Spinal cord (tissue), 10 donors: ENCODE data around the gene HAPLN2. TPM values are rescaled to one million over a fixed set of nuclear protein-coding genes. Genes with fewer than 3 reads are reported as not detected.

ENCODE experiments used
- DNase-seq, 6 donors: peaks; one replicate each; pipeline versions ENCODE4 v3.0.0 to v3.0.0-alpha.2; 2013 to 2015; ENCODE audit warnings: low spot score in 6 of 6, low read depth in 4 of 6
- H3K27ac ChIP-seq: one replicate; pipeline ENCODE4 v1.5.1; 2013; ENCODE audit warnings: low read depth, low read length, control low read depth
- H3K27me3 ChIP-seq: one replicate; pipeline ENCODE4 v1.6.1; 2013; ENCODE audit warnings: low read length; ENCODE audit not compliant: control insufficient read depth, insufficient read depth
- H3K36me3 ChIP-seq: one replicate; pipeline ENCODE4 v1.6.1; 2013; ENCODE audit warnings: low read length; ENCODE audit not compliant: control insufficient read depth, insufficient read depth
- H3K4me1 ChIP-seq: one replicate; pipeline ENCODE4 v1.6.1; 2013; ENCODE audit warnings: low read length; ENCODE audit not compliant: control insufficient read depth, insufficient read depth
- H3K4me3 ChIP-seq: one replicate; pipeline ENCODE4 v1.5.1; 2013; ENCODE audit warnings: low read depth, low read length, control low read depth
- H3K9me3 ChIP-seq: one replicate; pipeline ENCODE4 v1.6.1; 2013; ENCODE audit warnings: low read length; ENCODE audit not compliant: control insufficient read depth, insufficient read depth
- WGBS: methylation state at CpG from one replicate; pipeline ENCODE4 v1.1.5; 2013; ENCODE audit warnings: missing lambda C conversion rate; ENCODE audit not compliant: insufficient coverage; 5-methylcytosine and 5-hydroxymethylcytosine counted together
- polyA plus RNA-seq, 2 donors: library from polyadenylated mRNA; unstranded; fragments of 120-200 nt; gene quantifications; one replicate each; pipeline ENCODE4 v1.2.1, GENCODE V29; 2013; ENCODE audit not compliant: insufficient read length in 2 of 2
- total RNA-seq, 2 donors: library from RNA; depleted of rRNA in 1 of 2; stranded (reverse); fragments of 120-200 nt in 1 of 2; fragments of >200 nt in 1 of 2; gene quantifications; one replicate each; pipeline versions ENCODE4 v1.2.3 to v1.2.4, GENCODE V29; 2013 to 2014
- donor health status: healthy.

Gene HAPLN2
- total and polyA plus RNA-seq, 4 donors: 7.3 to 38.8 (median 23.6) TPM

DNA sequence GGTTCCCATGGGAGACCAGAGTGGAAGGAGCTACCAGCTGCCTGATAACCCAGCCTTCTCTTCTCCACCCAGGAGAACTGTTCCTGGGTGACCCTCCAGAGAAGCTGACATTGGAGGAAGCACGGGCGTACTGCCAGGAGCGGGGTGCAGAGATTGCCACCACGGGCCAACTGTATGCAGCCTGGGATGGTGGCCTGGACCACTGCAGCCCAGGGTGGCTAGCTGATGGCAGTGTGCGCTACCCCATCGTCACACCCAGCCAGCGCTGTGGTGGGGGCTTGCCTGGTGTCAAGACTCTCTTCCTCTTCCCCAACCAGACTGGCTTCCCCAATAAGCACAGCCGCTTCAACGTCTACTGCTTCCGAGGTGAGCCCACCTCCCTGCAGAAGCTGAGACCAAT is 29.3 kb downstream of the HAPLN2 start:
- Histone ChIP-seq H3K4me3 (no peak overlapping the region), H3K27me3 (peaks cover 9% of the 10 kb centered on the region), H3K27ac (no peak overlapping the region), H3K9me3 (no peaks in the 10 kb centered on the region), H3K4me1 (peaks cover 79% of the 10 kb centered on the region), H3K36me3 (peaks cover 76% of the 10 kb centered on the region)
- no peak for DNase-seq
- WGBS: 84% methylated on average over 10 of the region's 10 CpGs

DNA sequence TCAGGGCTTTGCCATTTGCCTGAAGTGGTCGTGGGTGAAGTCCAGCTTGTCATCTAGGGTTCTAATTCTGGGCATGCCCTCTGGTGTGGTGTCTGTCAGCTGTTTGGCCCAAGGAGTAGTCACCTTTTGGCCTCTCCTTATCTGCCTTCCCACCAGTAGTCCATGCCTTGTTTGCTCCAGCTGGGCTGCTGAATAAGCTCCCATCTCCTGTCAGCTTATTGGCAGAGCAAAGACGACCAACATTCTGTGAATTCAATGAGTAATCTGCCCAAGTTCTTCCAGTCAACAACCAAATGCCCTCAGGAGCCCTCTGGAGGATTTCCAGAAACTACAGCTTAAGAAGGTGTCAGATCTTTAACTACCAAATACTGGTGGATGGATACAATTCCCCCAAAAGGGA is 29.7 kb downstream of the HAPLN2 start:
- Histone ChIP-seq H3K4me1 (peaks cover 75% of the 10 kb centered on the region), H3K27me3 (peaks cover 9% of the 10 kb centered on the region), H3K4me3 (no peak overlapping the region), H3K36me3 (peaks cover 80% of the 10 kb centered on the region), H3K9me3 (no peaks in the 10 kb centered on the region), H3K27ac (no peak overlapping the region)
- WGBS: 42% methylated on average over 2 of the region's 2 CpGs
- DNase-seq: no peak

DNA sequence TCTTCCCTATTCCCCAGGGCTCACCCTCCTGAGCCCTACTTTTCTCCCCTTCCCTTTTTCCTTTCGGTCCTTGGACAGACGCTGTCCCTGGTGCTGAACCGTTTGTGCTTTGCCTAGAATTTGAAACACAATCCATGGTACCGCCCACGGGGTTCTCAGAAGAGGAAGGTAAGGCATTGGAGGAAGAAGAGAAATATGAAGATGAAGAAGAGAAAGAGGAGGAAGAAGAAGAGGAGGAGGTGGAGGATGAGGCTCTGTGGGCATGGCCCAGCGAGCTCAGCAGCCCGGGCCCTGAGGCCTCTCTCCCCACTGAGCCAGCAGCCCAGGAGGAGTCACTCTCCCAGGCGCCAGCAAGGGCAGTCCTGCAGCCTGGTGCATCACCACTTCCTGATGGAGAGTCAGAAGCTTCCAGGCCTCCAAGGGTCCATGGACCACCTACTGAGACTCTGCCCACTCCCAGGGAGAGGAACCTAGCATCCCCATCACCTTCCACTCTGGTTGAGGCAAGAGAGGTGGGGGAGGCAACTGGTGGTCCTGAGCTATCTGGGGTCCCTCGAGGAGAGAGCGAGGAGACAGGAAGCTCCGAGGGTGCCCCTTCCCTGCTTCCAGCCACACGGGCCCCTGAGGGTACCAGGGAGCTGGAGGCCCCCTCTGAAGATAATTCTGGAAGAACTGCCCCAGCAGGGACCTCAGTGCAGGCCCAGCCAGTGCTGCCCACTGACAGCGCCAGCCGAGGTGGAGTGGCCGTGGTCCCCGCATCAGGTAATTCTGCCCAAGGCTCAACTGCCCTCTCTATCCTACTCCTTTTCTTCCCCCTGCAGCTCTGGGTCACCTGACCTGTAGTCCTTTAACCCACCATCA is 33.1 kb downstream of the HAPLN2 start:
- 57% methylated on average over 14 of the region's 16 CpGs for WGBS
- Histone ChIP-seq H3K27me3 (peaks cover 5% of the 10 kb centered on the region), H3K4me3 (no peak overlapping the region), H3K4me1 (peaks cover 77% of the 10 kb centered on the region), H3K36me3 (peaks cover 77% of the 10 kb centered on the region), H3K9me3 (no peaks in the 10 kb centered on the region), H3K27ac (no peak overlapping the region)
- peak in 1 of 6 donors; percentile 64 for DNase-seq

DNA sequence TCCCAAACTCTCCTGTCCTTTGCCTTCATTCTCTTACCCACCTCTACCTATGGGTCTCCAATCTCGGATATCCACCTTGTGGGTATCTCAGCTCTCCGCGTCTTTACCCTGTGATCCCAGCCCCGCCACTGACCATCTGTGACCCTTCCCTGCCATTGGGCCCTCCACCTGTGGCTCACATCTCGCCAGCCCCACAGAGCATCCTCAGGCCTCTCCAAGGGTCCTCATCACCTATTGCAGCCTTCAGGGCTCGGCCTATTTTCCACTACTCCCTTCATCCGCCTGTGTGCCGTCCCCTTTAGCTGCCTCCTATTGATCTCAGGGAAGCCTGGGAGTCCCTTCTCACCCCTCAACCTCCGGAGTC is 33.8 kb downstream of the HAPLN2 start:
- H3K9me3 ChIP-seq: no peaks in the 10 kb centered on the region
- DNase-seq: no peak
- H3K4me3 ChIP-seq: no peak overlapping the region
- H3K27ac ChIP-seq: no peak overlapping the region
- peaks cover 5% of the 10 kb centered on the region for H3K27me3 ChIP-seq
- peaks cover 77% of the 10 kb centered on the region for H3K4me1 ChIP-seq
- 69% methylated on average over 8 of the region's 9 CpGs for WGBS
- H3K36me3 ChIP-seq: peaks cover 77% of the 10 kb centered on the region

DNA sequence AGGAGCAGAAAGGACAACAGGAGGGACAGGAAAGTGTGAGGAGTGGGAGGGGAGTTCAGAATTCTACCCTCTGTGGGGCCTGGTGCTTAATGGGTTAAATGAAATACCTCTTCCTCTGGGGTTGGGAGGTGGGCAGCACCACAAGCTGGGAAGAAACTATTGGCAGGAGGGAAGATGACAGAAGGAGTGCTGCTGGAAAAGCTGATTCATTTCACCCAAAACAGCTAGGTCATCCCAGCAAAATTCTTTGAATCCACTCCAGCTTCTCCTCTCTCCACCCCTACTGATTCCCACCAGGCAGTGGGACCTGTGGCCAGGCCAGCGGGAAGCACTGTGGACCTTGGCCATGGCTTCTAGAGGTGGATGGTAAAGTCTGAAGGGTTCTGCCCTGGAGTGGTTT is 35.5 kb downstream of the HAPLN2 start:
- peaks cover 5% of the 10 kb centered on the region for H3K27me3 ChIP-seq

DNA sequence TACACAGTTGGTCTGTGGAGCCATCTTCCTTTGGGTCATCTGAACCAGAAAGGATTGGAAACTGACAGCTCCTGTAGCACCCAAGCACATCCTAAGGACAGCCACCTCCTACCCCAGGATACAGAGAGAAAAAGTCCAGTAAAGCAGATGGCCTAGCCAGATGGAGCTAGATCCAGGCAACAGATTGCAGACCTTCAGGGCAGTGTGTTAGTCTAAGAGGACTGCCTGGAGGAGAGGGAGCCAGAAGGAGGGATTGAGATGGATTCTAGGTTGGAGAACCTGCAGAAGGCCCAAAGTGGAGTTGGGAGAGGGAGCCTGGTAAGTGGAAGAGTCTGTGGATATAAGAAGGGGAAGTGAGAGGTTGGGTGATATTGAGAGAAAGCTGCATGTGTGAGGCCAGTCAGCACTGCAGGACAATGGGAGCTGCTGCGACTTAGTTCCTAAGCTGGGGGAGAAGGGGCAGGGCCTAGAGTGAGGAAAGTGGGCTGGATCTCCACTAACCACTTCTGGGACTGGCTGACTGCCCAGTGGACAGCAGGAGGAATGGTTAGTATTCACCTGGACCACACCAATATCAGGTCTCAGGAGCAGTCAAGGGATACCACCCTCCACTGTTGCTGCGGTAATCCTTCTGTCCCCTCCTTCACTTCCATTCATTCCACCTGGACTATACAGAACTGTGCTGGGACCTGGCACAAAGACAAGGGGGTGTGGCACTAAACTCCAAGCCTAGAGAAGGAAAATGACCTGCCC is 36.1 kb downstream of the HAPLN2 start:
- no peak for DNase-seq
- Histone ChIP-seq H3K9me3 (no peaks in the 10 kb centered on the region), H3K27ac (peak overlapping the region; percentile 37), H3K27me3 (peaks cover 5% of the 10 kb centered on the region), H3K4me1 (peaks cover 91% of the 10 kb centered on the region), H3K4me3 (no peak overlapping the region), H3K36me3 (peaks cover 76% of the 10 kb centered on the region)
- WGBS: 59% methylated on average over 2 of the region's 2 CpGs

More for the DNA sequence above, 35.5 kb downstream of the HAPLN2 start:
- Histone ChIP-seq H3K4me1 (peaks cover 85% of the 10 kb centered on the region), H3K4me3 (no peak overlapping the region), H3K9me3 (no peaks in the 10 kb centered on the region), H3K36me3 (peaks cover 78% of the 10 kb centered on the region), H3K27ac (no peak overlapping the region)
- DNase-seq: no peak
- no CpG with 5 or more reads among the region's 1 CpG for WGBS

DNA sequence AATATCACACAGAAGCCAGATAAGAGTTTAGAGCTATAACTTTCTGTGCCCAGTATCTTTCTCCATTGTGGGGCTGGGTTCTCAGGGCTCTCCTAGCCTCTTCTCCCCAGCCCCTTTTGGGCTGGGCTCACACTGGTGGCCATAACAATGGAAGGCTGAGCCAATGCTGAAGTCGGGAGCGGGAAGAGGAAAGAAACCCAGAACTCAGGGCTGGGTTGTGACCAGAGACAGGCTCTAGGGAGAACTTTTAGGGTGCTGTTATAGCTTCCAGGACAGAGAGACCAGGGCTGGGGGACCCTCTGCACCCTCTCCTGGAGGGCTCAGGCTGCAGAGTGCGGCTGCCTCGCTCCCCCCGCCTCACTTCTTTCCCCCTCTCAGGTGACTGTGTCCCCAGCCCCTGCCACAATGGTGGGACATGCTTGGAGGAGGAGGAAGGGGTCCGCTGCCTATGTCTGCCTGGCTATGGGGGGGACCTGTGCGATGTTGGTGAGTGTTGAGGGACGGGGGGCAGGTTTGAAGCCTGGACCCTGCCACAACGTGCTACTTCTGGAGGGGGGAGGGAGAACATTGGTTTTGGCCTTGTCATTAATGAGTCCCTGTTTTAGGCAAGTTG is 36.8 kb downstream of the HAPLN2 start:
- H3K4me3 ChIP-seq: no peak overlapping the region
- peaks cover 94% of the 10 kb centered on the region for H3K4me1 ChIP-seq
- DNase-seq: no peak
- no peaks in the 10 kb centered on the region for H3K9me3 ChIP-seq
- WGBS: 51% methylated on average over 3 of the region's 9 CpGs
- peaks cover 5% of the 10 kb centered on the region for H3K27me3 ChIP-seq
- peaks cover 75% of the 10 kb centered on the region for H3K36me3 ChIP-seq
- H3K27ac ChIP-seq: peak overlapping the region; percentile 76

DNA sequence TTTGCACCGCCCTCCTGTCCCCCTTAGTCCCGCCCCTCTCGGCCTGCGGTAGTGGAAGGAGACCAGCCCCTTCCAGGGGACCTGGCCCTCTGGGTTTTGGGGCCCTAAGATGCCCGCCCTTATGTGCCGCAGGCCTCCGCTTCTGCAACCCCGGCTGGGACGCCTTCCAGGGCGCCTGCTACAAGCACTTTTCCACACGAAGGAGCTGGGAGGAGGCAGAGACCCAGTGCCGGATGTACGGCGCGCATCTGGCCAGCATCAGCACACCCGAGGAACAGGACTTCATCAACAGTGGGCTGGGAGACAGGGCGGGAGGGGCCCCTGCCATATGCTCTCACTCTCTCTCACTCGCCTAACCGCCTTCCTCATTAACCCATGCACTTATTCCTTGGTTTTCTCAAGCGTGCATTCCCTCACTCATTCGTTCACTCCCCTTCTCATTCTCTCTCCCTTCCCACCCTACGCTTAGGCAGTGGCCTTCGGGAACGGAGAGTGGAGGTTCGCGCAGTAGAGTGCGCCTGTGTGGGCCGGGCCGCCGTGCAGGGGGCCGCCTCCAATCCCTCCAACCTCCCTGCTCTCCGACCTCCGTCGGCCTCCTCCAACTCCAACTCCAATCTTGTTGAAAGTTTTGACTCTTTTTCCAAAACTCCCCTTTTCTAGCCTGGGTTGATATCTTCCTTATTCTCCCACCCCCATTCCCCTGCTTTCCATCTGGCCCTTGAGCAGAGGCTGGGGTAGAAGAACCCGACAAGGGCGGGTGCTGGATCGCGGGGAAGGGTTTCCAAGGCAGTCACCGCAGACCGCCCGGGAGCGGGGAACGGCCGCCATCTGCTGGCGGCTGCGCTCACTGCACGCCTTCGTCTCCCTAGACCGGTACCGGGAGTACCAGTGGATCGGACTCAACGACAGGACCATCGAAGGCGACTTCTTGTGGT is 37.9 kb downstream of the HAPLN2 start:
- H3K36me3 ChIP-seq: peaks cover 68% of the 10 kb centered on the region
- peak in 2 of 6 donors; percentile 88 to 89 for DNase-seq
- peak overlapping the region; percentile 76 for H3K27ac ChIP-seq
- peak overlapping the region; percentile 28 for H3K4me3 ChIP-seq
- H3K4me1 ChIP-seq: peaks cover 95% of the 10 kb centered on the region
- H3K27me3 ChIP-seq: peaks cover 5% of the 10 kb centered on the region
- no peaks in the 10 kb centered on the region for H3K9me3 ChIP-seq
- WGBS: 3% methylated on average over 54 of the region's 54 CpGs
